GM12873 (cell line): ENCODE results near the gene IMMT.
A peak's percentile ranks its signal among the peaks of the same experiment; 100 is the strongest.

Experiments
- CTCF ChIP-seq: IDR thresholded peaks from 2 replicates; pipeline ENCODE4 v1.5.1; 2012; ENCODE audit warnings: low read depth, mild to moderate bottlenecking, moderate library complexity, low read length, control low read depth; ENCODE audit not compliant: insufficient read depth; ENCODE audit errors: missing control alignments

Gene IMMT

DNA sequence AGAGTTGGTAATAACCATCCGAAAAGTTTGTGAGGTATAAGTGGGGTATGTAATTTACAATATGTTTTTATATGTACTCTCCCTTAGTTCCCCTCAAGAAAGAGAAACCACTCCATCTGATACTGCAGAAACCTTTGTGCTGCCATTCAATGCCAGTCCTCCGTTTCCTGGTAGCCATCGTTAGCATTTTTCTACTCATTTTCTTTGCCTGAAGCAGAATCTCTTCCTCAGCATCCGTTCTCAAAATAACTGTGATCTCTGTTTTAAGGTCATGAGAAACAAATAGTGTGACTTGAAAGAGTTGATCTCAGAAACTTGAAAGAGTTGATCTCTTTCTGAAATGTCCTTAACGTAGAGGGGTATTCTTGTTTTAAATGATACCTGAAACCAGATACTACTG, 88.2 kb downstream of the IMMT start:
- no peak for TF ChIP-seq CTCF

- TF ChIP-seq CTCF, result peak; percentile 10
These were observed 89.0 kb downstream of the IMMT start, which contains the start of gene PTCD3 for GRCh38 chr2:86105969-86106945. TSS of gene PTCD3 (plus strand) at chr2:86106235. CDS start at chr2:86106248, 13 bp downstream.

- TF ChIP-seq CTCF, result peak; percentile 15
These were observed 89.9 kb downstream of the IMMT start, which contains the start of gene POLR1A for GRCh38 chr2:86105252-86105968. TSS of gene POLR1A (minus strand) at chr2:86105886. CDS start at chr2:86105776, 110 bp downstream.

GRCh38 chr2:86102157-86102556, 93.1 kb downstream of the IMMT start:
- TF ChIP-seq CTCF, result no peak

GRCh38 chr2:86097913-86098312, 97.3 kb downstream of the IMMT start:
- no peak for TF ChIP-seq CTCF

GRCh38 chr2:86097114-86097896, 98.0 kb downstream of the IMMT start:
- TF ChIP-seq CTCF, result no peak
